ENCODE measurements around the gene CDK15. TPM values are rescaled to one million over a fixed set of nuclear protein-coding genes. Genes with fewer than 3 reads are reported as not detected.
A peak's percentile ranks its signal among the peaks of the same experiment; 100 is the strongest.

The CDK15 gene
- total RNA-seq, 1 donor from 2014 or later: 0.07 TPM

DNA sequence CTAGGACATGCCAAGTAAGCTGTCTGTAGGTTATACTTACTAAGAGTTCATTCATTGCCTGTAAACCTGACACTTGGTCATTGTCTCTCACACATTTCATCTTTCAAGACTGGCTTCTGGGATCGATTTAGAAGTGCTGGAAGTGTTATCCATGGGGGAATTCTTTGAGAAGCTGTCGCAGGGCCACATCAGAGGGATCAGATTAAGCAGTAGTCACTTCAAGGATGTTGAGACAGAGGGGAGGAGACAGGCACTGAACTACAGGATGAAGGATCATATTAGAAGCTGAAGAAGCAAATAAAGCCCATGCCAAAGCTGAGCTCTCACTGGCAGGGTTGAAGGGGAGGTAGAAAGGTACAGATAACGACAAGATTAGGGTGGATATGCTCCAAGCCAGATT, 49.0 kb downstream of the CDK15 start:
- peaks cover 33% of the 10 kb centered on the region for H3K4me1 Mint-ChIP-seq (ENCODE audit: low read depth)
- DNase-seq (ENCODE audit: low spot score, unreplicated experiment): no peak
- no peaks in the 10 kb centered on the region for H3K36me3 Mint-ChIP-seq (ENCODE audit: insufficient read depth)
- no peaks in the 10 kb centered on the region for H3K9me3 Mint-ChIP-seq (ENCODE audit: low read depth)
- no peak overlapping the region for H3K4me3 Mint-ChIP-seq (ENCODE audit: low read depth)
- H3K27ac Mint-ChIP-seq: no peak overlapping the region
- H3K27me3 Mint-ChIP-seq: no peaks in the 10 kb centered on the region
- no peak for TF ChIP-seq CTCF (IDR thresholded peaks at IDR 0.05; ENCODE audit: unreplicated experiment)

- H3K27ac Mint-ChIP-seq: no peak overlapping the region
- no peaks in the 10 kb centered on the region for H3K9me3 Mint-ChIP-seq (ENCODE audit: low read depth)
- no peaks in the 10 kb centered on the region for H3K27me3 Mint-ChIP-seq
- H3K4me1 Mint-ChIP-seq (ENCODE audit: low read depth): peaks cover 40% of the 10 kb centered on the region
- TF ChIP-seq CTCF (IDR thresholded peaks at IDR 0.05; ENCODE audit: unreplicated experiment): no peak
- no peak for DNase-seq (ENCODE audit: low spot score, unreplicated experiment)
- H3K4me3 Mint-ChIP-seq (ENCODE audit: low read depth): no peak overlapping the region
- no peaks in the 10 kb centered on the region for H3K36me3 Mint-ChIP-seq (ENCODE audit: insufficient read depth)
Observed at GRCh38 chr2:201857326-201857725, 51.0 kb downstream of the CDK15 start.

- Mint-ChIP-seq H3K27ac (peak overlapping the region; percentile 69), H3K9me3 (ENCODE audit: low read depth) (no peaks in the 10 kb centered on the region), H3K36me3 (ENCODE audit: insufficient read depth) (no peaks in the 10 kb centered on the region)
Observed at GRCh38 chr2:201858281-201859184, 52.2 kb downstream of the CDK15 start.

DNA sequence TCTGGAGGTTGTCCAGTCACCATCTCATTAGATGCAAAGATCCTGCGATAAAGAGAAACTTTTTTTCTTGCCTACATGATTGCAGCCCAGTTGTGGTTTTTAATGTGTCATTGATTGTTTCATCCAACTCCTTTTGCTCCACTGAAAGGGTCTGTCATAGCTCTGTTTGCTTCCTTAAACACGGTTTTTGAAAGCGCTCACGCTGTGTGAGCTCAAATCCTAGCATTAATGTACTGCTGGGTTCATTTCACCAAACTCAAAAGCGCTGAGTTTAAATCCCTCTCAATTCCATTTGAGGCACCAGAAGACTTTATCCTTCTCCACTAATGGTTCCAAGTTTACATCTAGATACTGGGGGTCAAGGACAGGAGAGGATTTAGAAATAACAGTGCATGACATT, 53.6 kb downstream of the CDK15 start:
- no peaks in the 10 kb centered on the region for H3K27me3 Mint-ChIP-seq
- no peak overlapping the region for H3K27ac Mint-ChIP-seq
- DNase-seq (ENCODE audit: low spot score, unreplicated experiment): no peak
- no peak overlapping the region for H3K4me3 Mint-ChIP-seq (ENCODE audit: low read depth)
- H3K36me3 Mint-ChIP-seq (ENCODE audit: insufficient read depth): no peaks in the 10 kb centered on the region
- H3K9me3 Mint-ChIP-seq (ENCODE audit: low read depth): no peaks in the 10 kb centered on the region
- peaks cover 43% of the 10 kb centered on the region for H3K4me1 Mint-ChIP-seq (ENCODE audit: low read depth)
- no peak for TF ChIP-seq CTCF (IDR thresholded peaks at IDR 0.05; ENCODE audit: unreplicated experiment)

More at GRCh38 chr2:201858281-201859184, 52.2 kb downstream of the CDK15 start:
- Mint-ChIP-seq H3K4me1 (ENCODE audit: low read depth) (peaks cover 38% of the 10 kb centered on the region), H3K4me3 (ENCODE audit: low read depth) (peak overlapping the region; percentile 51), H3K27me3 (no peaks in the 10 kb centered on the region)
- TF ChIP-seq CTCF (IDR thresholded peaks at IDR 0.05; ENCODE audit: unreplicated experiment): no peak
- peak; percentile 38 for DNase-seq (ENCODE audit: low spot score, unreplicated experiment)

DNA sequence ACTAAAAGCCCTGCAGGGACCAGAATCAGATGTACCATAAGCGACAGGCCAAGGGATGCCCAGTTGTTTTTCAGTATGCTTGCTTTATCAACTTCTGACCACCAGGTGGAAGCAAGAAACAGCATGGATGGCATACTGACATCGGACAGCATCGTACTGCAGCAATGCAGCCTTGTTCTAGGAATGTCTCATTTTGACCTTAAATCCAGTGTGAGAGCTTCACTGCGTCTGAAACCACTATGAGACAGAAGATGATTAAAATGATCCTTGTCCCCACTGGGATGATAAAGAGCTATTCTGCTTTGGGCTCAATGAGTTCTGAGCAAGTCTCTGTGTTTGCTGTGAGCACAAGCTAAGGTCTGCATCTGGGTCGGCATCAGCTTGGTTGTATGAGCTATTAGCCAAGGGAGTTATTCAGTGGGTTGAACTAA, 54.3 kb downstream of the CDK15 start:
- Mint-ChIP-seq H3K36me3 (ENCODE audit: insufficient read depth) (no peaks in the 10 kb centered on the region), H3K27ac (peak overlapping the region; percentile 36)

More for the DNA sequence above, 54.3 kb downstream of the CDK15 start:
- Mint-ChIP-seq H3K4me1 (ENCODE audit: low read depth) (peaks cover 42% of the 10 kb centered on the region), H3K27me3 (no peaks in the 10 kb centered on the region), H3K9me3 (ENCODE audit: low read depth) (no peaks in the 10 kb centered on the region), H3K4me3 (ENCODE audit: low read depth) (no peak overlapping the region)
- DNase-seq (ENCODE audit: low spot score, unreplicated experiment): no peak
- TF ChIP-seq CTCF (IDR thresholded peaks at IDR 0.05; ENCODE audit: unreplicated experiment): peak; percentile 85
